HepG2 (cell line): ENCODE results near the gene NFIC. TPM values are rescaled to one million over a fixed set of nuclear protein-coding genes. Genes with fewer than 3 reads are reported as not detected.

Experiments
- ATAC-seq: fragments of 200-7000 bp; cut with Tn5 transposase; 3 replicates; pipeline ENCODE4 v1.9.1; 2020; ENCODE audit warnings: mild to moderate bottlenecking, moderate library complexity
- BruUV-seq: library from RNA; stranded (reverse); fragments of 400-500 nt; replicated peaks from 2 replicates; lab custom pipeline; 2021; lab: Mats Ljungman, UMichigan
- CTCF ChIA-PET: fragments of 300-600 bp; formaldehyde crosslinking; extraction: SDS; loops from one replicate; lab custom pipeline; 2021; ENCODE audit warnings: low total read pairs, inconsistent platforms, low intra/inter-chr PET ratio; lab: Yijun Ruan, JAX
- POLR2A ChIA-PET: fragments of 350-600 bp; sonication (Branson Sonifier 250); formaldehyde crosslinking; loops from one replicate; lab custom pipeline; 2020; ENCODE audit warnings: antibody characterized with exemption, inconsistent platforms; lab: Yijun Ruan, JAX
- DNase-seq: peaks from one replicate; pipeline ENCODE4 v3.0.0-alpha.2; 2015; ENCODE audit warnings: low spot score
- FAIRE-seq: peaks from 3 replicates; lab custom pipeline; 2011; peaks lifted over from hg19 to GRCh38; lab: Jason Lieb, UNC
- H2AFZ ChIP-seq: one replicate; pipeline ENCODE4 v1.6.1; 2011; ENCODE audit warnings: low read length, inconsistent platforms
- H3K27ac ChIP-seq: fragments of 300-600 bp; 3 replicates; pipeline ENCODE4 v1.8.0; 2011; ENCODE audit warnings: mixed run types, mild to moderate bottlenecking, mixed read lengths, low read length, inconsistent platforms; ENCODE audit not compliant: insufficient read depth; ENCODE audit errors: extremely low read length
- H3K27me3 ChIP-seq, 2 experiments: fragments of 200-600 bp in 1 of 2; 2 replicates in 1 of 2; 3 replicates in 1 of 2; pipeline versions ENCODE4 v1.6.0 to v1.8.0; 2011; ENCODE audit warnings: low read length in 2 of 2, mild to moderate bottlenecking in 2 of 2, moderate library complexity in 2 of 2, inconsistent platforms in 1 of 2; ENCODE audit not compliant: insufficient read depth in 2 of 2, control insufficient read depth in 1 of 2
- H3K36me3 ChIP-seq, 2 experiments: fragments of 200-600 bp in 1 of 2; replicated peaks in 1 of 2; 2 replicates in 1 of 2; 3 replicates in 1 of 2; pipeline versions ENCODE4 v1.5.1 to v1.8.0; 2011; ENCODE audit warnings: low read length in 2 of 2, inconsistent platforms in 1 of 2; ENCODE audit not compliant: insufficient read depth in 2 of 2, control insufficient read depth in 1 of 2
- H3K4me1 ChIP-seq: 2 replicates; pipeline ENCODE4 v1.5.1; 2012; ENCODE audit warnings: low read length, inconsistent platforms; ENCODE audit not compliant: insufficient read depth
- H3K4me2 ChIP-seq: 2 replicates; pipeline ENCODE4 v1.6.0; 2011; ENCODE audit warnings: low read depth, low read length, inconsistent platforms
- H3K4me3 ChIP-seq, 3 experiments: fragments of 200-600 bp in 1 of 3; sonication (generic), shearing (Covaris generic) in 1 of 3; replicated peaks in 1 of 3; 2 replicates each; pipeline ENCODE4 v1.5.1; 2011 to 2016; ENCODE audit warnings: low read length in 3 of 3, inconsistent platforms in 2 of 3, low read depth in 2 of 3, mild to moderate bottlenecking in 2 of 3, control low read depth in 1 of 3, mixed read lengths in 1 of 3; ENCODE audit not compliant: insufficient read depth in 1 of 3
- H3K79me2 ChIP-seq: one replicate; pipeline ENCODE4 v1.6.1; 2011; ENCODE audit warnings: low read length, inconsistent platforms; ENCODE audit not compliant: insufficient read depth
- H3K9ac ChIP-seq: 2 replicates; pipeline ENCODE4 v1.6.0; 2011; ENCODE audit warnings: mild to moderate bottlenecking, low read depth, low read length, inconsistent platforms; ENCODE audit not compliant: insufficient read depth
- H3K9me3 ChIP-seq: 2 replicates; pipeline ENCODE4 v1.5.1; 2012; ENCODE audit warnings: mild to moderate bottlenecking, low read length
- H4K20me1 ChIP-seq: 2 replicates; pipeline ENCODE4 v1.6.0; 2011; ENCODE audit warnings: inconsistent platforms, mild to moderate bottlenecking, low read length, moderate library complexity; ENCODE audit not compliant: insufficient read depth
- AGO2 ChIP-seq: fragments of 200-400 bp; formaldehyde crosslinking; optimal IDR thresholded peaks from 2 replicates; pipeline ENCODE3; 2017; ENCODE audit warnings: mild to moderate bottlenecking, low read depth, low read length, moderate library complexity
- BRF2 ChIP-seq: sonication (generic); formaldehyde crosslinking; IDR thresholded peaks from 2 replicates; pipeline ENCODE4 v1.8.1; 2022; ENCODE audit warnings: mild to moderate bottlenecking, missing genetic modification reagents
- GABPB1 ChIP-seq: IDR thresholded peaks from 2 replicates; pipeline ENCODE4 v1.6.1; 2016; ENCODE audit warnings: mild to moderate bottlenecking, missing genetic modification reagents, moderate library complexity, missing compliant biosample characterization
- JUN ChIP-seq: sonication (generic); formaldehyde crosslinking; IDR thresholded peaks from 2 replicates; pipeline ENCODE4 v1.4.0; 2020; ENCODE audit warnings: mild to moderate bottlenecking, missing genetic modification reagents
- MAX ChIP-seq: IDR thresholded peaks from 2 replicates; pipeline ENCODE4 v1.6.1; 2012; ENCODE audit warnings: inconsistent platforms
- MEF2D ChIP-seq: sonication (generic); formaldehyde crosslinking; IDR thresholded peaks from 2 replicates; pipeline ENCODE4 v1.5.1; 2020; ENCODE audit warnings: mild to moderate bottlenecking, missing genetic modification reagents
- SALL1 ChIP-seq: sonication (generic); formaldehyde crosslinking; IDR thresholded peaks from 2 replicates; pipeline ENCODE4 v1.8.0; 2022; ENCODE audit warnings: mild to moderate bottlenecking, missing genetic modification reagents
- ZBTB4 ChIP-seq: sonication (generic); formaldehyde crosslinking; IDR thresholded peaks from 2 replicates; pipeline ENCODE4 v1.4.0; 2020; ENCODE audit warnings: missing genetic modification reagents, mild to moderate bottlenecking, borderline replicate concordance
- ZFP36 ChIP-seq: fragments of 150-350 bp; IDR thresholded peaks from 2 replicates; pipeline ENCODE4 v1.6.1; 2018; ENCODE audit warnings: borderline replicate concordance, low read length, low read depth; ENCODE audit not compliant: partially characterized antibody
- ZFX ChIP-seq: sonication (generic); formaldehyde crosslinking; IDR thresholded peaks from 2 replicates; pipeline ENCODE4 v1.4.0; 2020; ENCODE audit warnings: mild to moderate bottlenecking, low read depth, missing genetic modification reagents, moderate library complexity
- WGBS: methylation state at CpG from one replicate; pipeline ENCODE4 v1.1.6; 2017; ENCODE audit warnings: low lambda C conversion rate; 5-methylcytosine and 5-hydroxymethylcytosine counted together
- in situ Hi-C: cut with HindIII; loops from 2 replicates; pipeline ENCODE4 v1.10.0; 2017; ENCODE audit warnings: low pct_unique_long_range_greater_than_20kb; ENCODE audit not compliant: extremely low pct_ligation_motif_present
- intact Hi-C: fragments of 100-400 bp; cut with micrococcal nuclease; formaldehyde crosslinking; loops from one replicate; pipeline ENCODE4 v1.10.0; 2022; ENCODE audit not compliant: unreplicated experiment
- polyA plus RNA-seq, 8 experiments: library from polyadenylated mRNA; depleted of rRNA in 3 of 8; stranded (reverse) in 7 of 8; unstranded in 1 of 8; fragments of >200 nt; fragmentation: Illumina TruSeq in 4 of 8; extraction: Trizol in 4 of 8; gene quantifications; 2 replicates each; pipeline versions ENCODE4 v1.2.1 to v1.2.3, GENCODE V29; 2011 to 2016; ENCODE audit warnings: low read depth in 4 of 8, missing spikeins in 1 of 8, mixed read lengths in 1 of 8; ENCODE audit not compliant: insufficient read depth in 1 of 8
- total RNA-seq, 5 experiments: library from RNA; depleted of rRNA; stranded (reverse); fragments of >200 nt; fragmentation: Illumina TruSeq; extraction: Trizol; gene quantifications; 2 replicates each; pipeline ENCODE4 v1.2.3, GENCODE V29; 2016; ENCODE audit warnings: low read depth in 1 of 5
- TF ChIP-seq, protein P1 (sequence below): IDR thresholded peaks from 2 replicates; pipeline ENCODE4 v1.6.1; 2016; ENCODE audit warnings: missing compliant biosample characterization, missing genetic modification reagents, borderline replicate concordance
- TF ChIP-seq, protein P2 (sequence below): sonication (generic); formaldehyde crosslinking; IDR thresholded peaks from 2 replicates; pipeline ENCODE4 v1.5.1; 2020; ENCODE audit warnings: mild to moderate bottlenecking, missing genetic modification reagents, moderate library complexity

Gene NFIC
- total and polyA plus RNA-seq, 2 of the 13 experiments (the other 11 are each of a cell fraction or from before 2014, with no cell fraction given) = 1.3 to 2.5 TPM

- no TSS peak for BruUV-seq
- TF ChIP-seq BRF2 (CRISPR knock-in tag) = no peak
- no peak for TF ChIP-seq JUN (CRISPR knock-in tag)
- no peak for TF ChIP-seq AGO2
- TF ChIP-seq ZFP36 = peak; percentile 50
- TF ChIP-seq MEF2D (CRISPR knock-in tag) = peak; percentile 83
- 0 out of 2 replicates have a peak, but pooled peaks have one; percentile 6 for TF ChIP-seq GABPB1 (CRISPR knock-in tag)
- peak; percentile 47; the same call in 1 of the 2 replicates for TF ChIP-seq SALL1 (CRISPR knock-in tag)
- TF ChIP-seq MAX = 0 out of 2 replicates have a peak, but pooled peaks have one; percentile 28
- TF ChIP-seq, protein P1, sequence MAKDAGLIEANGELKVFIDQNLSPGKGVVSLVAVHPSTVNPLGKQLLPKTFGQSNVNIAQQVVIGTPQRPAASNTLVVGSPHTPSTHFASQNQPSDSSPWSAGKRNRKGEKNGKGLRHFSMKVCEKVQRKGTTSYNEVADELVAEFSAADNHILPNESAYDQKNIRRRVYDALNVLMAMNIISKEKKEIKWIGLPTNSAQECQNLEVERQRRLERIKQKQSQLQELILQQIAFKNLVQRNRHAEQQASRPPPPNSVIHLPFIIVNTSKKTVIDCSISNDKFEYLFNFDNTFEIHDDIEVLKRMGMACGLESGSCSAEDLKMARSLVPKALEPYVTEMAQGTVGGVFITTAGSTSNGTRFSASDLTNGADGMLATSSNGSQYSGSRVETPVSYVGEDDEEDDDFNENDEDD (CRISPR knock-in tag) = no peak
- TF ChIP-seq ZFX (CRISPR knock-in tag) = 0 out of 2 replicates have a peak, but pooled peaks have one; percentile 15
- peak; percentile 69; the same call in 1 of the 2 replicates for TF ChIP-seq ZBTB4 (CRISPR knock-in tag)
- TF ChIP-seq, protein P2, sequence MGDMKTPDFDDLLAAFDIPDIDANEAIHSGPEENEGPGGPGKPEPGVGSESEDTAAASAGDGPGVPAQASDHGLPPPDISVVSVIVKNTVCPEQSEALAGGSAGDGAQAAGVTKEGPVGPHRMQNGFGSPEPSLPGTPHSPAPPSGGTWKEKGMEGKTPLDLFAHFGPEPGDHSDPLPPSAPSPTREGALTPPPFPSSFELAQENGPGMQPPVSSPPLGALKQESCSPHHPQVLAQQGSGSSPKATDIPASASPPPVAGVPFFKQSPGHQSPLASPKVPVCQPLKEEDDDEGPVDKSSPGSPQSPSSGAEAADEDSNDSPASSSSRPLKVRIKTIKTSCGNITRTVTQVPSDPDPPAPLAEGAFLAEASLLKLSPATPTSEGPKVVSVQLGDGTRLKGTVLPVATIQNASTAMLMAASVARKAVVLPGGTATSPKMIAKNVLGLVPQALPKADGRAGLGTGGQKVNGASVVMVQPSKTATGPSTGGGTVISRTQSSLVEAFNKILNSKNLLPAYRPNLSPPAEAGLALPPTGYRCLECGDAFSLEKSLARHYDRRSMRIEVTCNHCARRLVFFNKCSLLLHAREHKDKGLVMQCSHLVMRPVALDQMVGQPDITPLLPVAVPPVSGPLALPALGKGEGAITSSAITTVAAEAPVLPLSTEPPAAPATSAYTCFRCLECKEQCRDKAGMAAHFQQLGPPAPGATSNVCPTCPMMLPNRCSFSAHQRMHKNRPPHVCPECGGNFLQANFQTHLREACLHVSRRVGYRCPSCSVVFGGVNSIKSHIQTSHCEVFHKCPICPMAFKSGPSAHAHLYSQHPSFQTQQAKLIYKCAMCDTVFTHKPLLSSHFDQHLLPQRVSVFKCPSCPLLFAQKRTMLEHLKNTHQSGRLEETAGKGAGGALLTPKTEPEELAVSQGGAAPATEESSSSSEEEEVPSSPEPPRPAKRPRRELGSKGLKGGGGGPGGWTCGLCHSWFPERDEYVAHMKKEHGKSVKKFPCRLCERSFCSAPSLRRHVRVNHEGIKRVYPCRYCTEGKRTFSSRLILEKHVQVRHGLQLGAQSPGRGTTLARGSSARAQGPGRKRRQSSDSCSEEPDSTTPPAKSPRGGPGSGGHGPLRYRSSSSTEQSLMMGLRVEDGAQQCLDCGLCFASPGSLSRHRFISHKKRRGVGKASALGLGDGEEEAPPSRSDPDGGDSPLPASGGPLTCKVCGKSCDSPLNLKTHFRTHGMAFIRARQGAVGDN (CRISPR knock-in tag) = peak; percentile 63
Measured at GRCh38 chr19:3403489-3404323, 37.3 kb downstream of the NFIC start.

More at GRCh38 chr19:3403489-3404323, 37.3 kb downstream of the NFIC start:
- intact Hi-C loops = no loop called here
- 87% methylated on average over 38 of the region's 49 CpGs for WGBS
- FAIRE-seq = no peak
- in situ Hi-C loops = no loop called here
- Histone ChIP-seq H3K27me3 (no peaks in the 10 kb centered on the region), H2AFZ (no peak overlapping the region), H4K20me1 (no peaks in the 10 kb centered on the region), H3K4me3 (no peak overlapping the region), H3K79me2 (no peaks in the 10 kb centered on the region), H3K36me3 (no peaks in the 10 kb centered on the region), H3K9ac (no peak overlapping the region), H3K4me1 (peaks cover 59% of the 10 kb centered on the region), H3K9me3 (no peaks in the 10 kb centered on the region), H3K4me2 (no peak overlapping the region), H3K27ac (no peak overlapping the region)
- ChIA-PET CTCF (no interaction called here), POLR2A (no interaction called here)
- DNase-seq = peak; percentile 48
- no peak for ATAC-seq
